Measurements from ENCODE around the gene ANO1.

ANO1 gene

DNA sequence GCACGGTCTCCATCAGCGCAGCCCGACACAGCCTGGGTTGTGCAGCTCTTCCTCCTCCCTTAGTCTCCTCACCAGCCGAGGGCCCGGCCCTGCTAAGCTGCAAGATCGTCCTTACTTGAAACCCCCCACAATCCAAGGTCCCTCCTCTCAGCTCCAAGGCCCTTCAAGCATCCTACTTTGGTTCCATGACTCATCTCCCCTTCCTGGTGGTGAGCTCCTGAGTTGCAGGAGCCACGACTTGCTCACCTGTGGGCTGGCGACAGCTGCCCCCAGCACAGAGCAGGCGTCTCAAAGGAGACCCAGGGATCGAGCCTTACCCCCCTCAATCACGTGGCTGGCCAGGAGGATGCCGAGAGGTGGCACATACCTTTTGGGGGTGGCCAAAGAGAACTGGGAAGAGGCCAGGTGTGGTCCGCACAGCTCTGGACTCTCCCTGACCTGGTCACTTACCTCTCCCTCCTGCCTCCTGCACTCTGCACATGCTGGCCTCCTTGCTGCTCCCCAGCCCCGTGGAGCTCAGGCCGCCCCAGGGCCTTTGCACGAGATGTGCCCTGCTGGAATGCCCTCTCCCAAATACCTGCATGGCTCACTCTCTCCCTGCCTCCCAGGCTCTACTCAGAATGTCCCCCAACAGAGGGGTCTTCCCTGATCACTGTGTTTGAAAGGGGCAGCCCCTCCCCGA is 89.7 kb downstream of the ANO1 start:
- no peaks in the 10 kb centered on the region for H3K36me3 ChIP-seq (ENCODE audit: control insufficient read depth in 2 of 2, insufficient read depth in 2 of 2, low read length in 2 of 2)
- no peak overlapping the region for H3K27ac ChIP-seq (ENCODE audit: low read length)
- no peaks in the 10 kb centered on the region for H3K9me3 ChIP-seq (ENCODE audit: control insufficient read depth in 2 of 2, low read length in 2 of 2)
- peaks cover 4 to 9% of the 10 kb centered on the region in 2 donors for H3K27me3 ChIP-seq (ENCODE audit: control insufficient read depth in 1 of 2, insufficient read depth in 2 of 2, low read length in 2 of 2)
- H3K4me1 ChIP-seq (ENCODE audit: control insufficient read depth, insufficient read depth, low read length), result no peaks in the 10 kb centered on the region
- H3K4me3 ChIP-seq (ENCODE audit: low read length in 2 of 2), result no peak overlapping the region
- no peak overlapping the region for H3K9ac ChIP-seq (ENCODE audit: low read length in 2 of 2)

DNA sequence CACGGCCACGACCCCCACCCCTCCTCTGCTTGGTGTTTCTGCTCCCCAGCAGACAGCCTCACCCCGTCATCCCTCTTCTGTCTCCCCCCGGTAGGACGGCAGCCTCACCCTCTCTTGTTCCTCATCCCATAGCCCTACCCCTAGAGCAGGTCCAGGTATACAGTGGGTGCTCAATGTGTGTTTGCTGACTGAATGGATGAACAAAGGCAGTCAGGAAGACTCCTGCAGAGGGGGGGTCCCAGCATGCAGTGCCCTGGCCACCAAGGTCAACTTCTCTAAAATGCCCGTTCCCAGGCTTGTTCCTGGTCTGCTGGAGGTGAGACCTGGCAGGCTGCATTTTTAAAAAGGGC is 90.3 kb downstream of the ANO1 start:
- Histone ChIP-seq H3K27ac (ENCODE audit: low read length) (no peak overlapping the region), H3K9ac (ENCODE audit: low read length in 2 of 2) (no peak overlapping the region), H3K9me3 (ENCODE audit: control insufficient read depth in 2 of 2, low read length in 2 of 2) (no peaks in the 10 kb centered on the region), H3K27me3 (ENCODE audit: control insufficient read depth in 1 of 2, insufficient read depth in 2 of 2, low read length in 2 of 2) (peaks cover 4 to 9% of the 10 kb centered on the region in 2 donors), H3K4me3 (ENCODE audit: low read length in 2 of 2) (no peak overlapping the region), H3K4me1 (ENCODE audit: control insufficient read depth, insufficient read depth, low read length) (no peaks in the 10 kb centered on the region), H3K36me3 (ENCODE audit: control insufficient read depth in 2 of 2, insufficient read depth in 2 of 2, low read length in 2 of 2) (no peaks in the 10 kb centered on the region)

DNA sequence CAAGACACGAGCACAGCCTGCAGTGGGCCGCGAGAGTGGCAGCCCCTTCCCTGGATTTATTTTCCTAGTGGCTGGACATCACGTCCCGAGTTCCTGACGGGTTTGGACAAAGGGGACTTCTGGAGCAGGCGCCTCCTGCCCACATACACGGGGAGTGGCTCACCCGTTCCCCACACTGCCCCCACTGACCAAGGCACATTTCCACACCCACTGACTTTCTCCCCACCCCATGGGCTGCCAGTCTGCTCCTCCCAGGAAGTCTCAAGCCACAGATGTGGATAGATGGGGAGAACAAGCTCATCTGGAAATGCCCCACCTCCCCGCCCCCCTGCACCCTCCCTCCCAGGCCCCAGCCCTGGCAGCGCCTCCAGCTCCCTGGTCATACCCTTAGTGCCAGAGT is 91.0 kb downstream of the ANO1 start:
- Histone ChIP-seq H3K27me3 (ENCODE audit: control insufficient read depth in 1 of 2, insufficient read depth in 2 of 2, low read length in 2 of 2) (peaks cover 4 to 9% of the 10 kb centered on the region in 2 donors), H3K4me1 (ENCODE audit: control insufficient read depth, insufficient read depth, low read length) (no peaks in the 10 kb centered on the region), H3K9ac (ENCODE audit: low read length in 2 of 2) (no peak overlapping the region), H3K9me3 (ENCODE audit: control insufficient read depth in 2 of 2, low read length in 2 of 2) (no peaks in the 10 kb centered on the region), H3K27ac (ENCODE audit: low read length) (no peak overlapping the region), H3K36me3 (ENCODE audit: control insufficient read depth in 2 of 2, insufficient read depth in 2 of 2, low read length in 2 of 2) (no peaks in the 10 kb centered on the region), H3K4me3 (ENCODE audit: low read length in 2 of 2) (no peak overlapping the region)

DNA sequence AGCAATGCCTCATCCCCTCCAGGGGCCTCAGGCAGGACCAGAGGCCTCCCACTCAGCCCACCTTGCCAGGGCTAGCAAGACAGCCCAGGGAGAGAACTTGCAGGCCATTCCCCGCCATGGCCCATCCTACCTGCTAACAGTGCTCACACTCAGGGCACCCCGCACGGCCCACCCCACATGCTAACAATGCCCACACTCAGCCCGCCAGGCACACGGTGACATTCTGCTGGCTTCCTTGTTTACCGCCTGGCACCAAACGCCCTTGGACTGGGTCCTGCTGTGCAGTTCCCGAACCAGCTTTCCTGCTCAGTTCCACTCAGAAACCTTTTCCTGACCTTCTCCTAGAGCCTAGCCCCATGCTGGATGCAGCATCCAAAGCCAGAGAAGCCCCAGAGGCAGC is 91.5 kb downstream of the ANO1 start:
- H3K27ac ChIP-seq (ENCODE audit: low read length), result no peak overlapping the region
- peaks cover 4 to 9% of the 10 kb centered on the region in 2 donors for H3K27me3 ChIP-seq (ENCODE audit: control insufficient read depth in 1 of 2, insufficient read depth in 2 of 2, low read length in 2 of 2)
- no peaks in the 10 kb centered on the region for H3K36me3 ChIP-seq (ENCODE audit: control insufficient read depth in 2 of 2, insufficient read depth in 2 of 2, low read length in 2 of 2)
- no peaks in the 10 kb centered on the region for H3K9me3 ChIP-seq (ENCODE audit: control insufficient read depth in 2 of 2, low read length in 2 of 2)
- H3K4me1 ChIP-seq (ENCODE audit: control insufficient read depth, insufficient read depth, low read length), result no peaks in the 10 kb centered on the region
- no peak overlapping the region for H3K4me3 ChIP-seq (ENCODE audit: low read length in 2 of 2)
- no peak overlapping the region for H3K9ac ChIP-seq (ENCODE audit: low read length in 2 of 2)

DNA sequence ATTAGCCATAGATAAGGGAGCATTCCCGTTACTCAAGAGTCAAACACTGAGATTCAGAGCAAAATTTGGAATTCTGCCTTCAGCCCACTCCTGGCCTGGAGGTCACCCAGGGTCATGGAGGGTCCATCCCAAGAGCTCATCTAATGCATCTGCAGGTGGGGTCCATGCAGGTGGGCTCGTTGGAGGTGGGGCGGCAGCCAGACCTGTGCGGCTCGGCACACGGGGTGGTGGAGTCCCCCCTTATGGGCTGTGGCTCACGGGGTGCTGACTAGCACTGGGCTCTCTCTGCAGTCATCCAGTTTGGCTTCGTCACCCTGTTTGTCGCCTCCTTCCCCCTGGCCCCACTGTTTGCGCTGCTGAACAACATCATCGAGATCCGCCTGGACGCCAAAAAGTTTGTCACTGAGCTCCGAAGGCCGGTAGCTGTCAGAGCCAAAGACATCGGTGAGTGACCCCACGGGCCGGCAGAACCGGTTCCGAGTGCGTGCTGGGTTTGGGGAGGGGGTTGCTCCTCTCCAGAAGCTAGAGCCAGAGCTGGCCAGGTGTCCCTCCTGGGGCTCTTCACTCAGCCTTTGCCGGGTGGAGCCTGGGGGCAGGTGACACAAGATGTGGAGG is 92.6 kb downstream of the ANO1 start:
- H3K9ac ChIP-seq (ENCODE audit: low read length in 2 of 2), result no peak overlapping the region
- H3K27ac ChIP-seq (ENCODE audit: low read length), result no peak overlapping the region
- H3K27me3 ChIP-seq (ENCODE audit: control insufficient read depth in 1 of 2, insufficient read depth in 2 of 2, low read length in 2 of 2), result peaks cover 4 to 9% of the 10 kb centered on the region in 2 donors
- no peaks in the 10 kb centered on the region for H3K4me1 ChIP-seq (ENCODE audit: control insufficient read depth, insufficient read depth, low read length)
- no peak overlapping the region for H3K4me3 ChIP-seq (ENCODE audit: low read length in 2 of 2)
- no peaks in the 10 kb centered on the region for H3K36me3 ChIP-seq (ENCODE audit: control insufficient read depth in 2 of 2, insufficient read depth in 2 of 2, low read length in 2 of 2)
- no peaks in the 10 kb centered on the region for H3K9me3 ChIP-seq (ENCODE audit: control insufficient read depth in 2 of 2, low read length in 2 of 2)

DNA sequence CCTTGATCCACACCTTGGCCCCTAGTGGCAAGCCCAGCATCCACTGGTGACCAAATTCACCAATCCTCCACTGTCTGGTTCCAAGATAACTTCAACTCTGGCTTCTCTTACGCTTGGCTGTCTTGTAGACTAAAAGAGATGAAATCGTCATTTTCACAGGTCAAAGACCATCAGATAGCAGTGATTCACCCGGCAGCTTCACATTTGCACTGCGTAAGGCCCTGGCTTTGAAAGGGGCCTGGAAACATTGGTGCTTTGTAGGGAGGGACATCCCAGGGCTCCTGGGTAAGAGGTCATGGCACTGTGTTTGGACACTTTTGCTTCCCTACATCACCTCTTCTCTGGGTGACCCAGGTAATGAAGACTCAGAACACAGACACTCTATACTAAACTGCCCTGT is 94.9 kb downstream of the ANO1 start:
- H3K4me1 ChIP-seq (ENCODE audit: control insufficient read depth, insufficient read depth, low read length), result no peaks in the 10 kb centered on the region
- peaks cover 2 to 4% of the 10 kb centered on the region in 2 donors for H3K27me3 ChIP-seq (ENCODE audit: control insufficient read depth in 1 of 2, insufficient read depth in 2 of 2, low read length in 2 of 2)
- H3K36me3 ChIP-seq (ENCODE audit: control insufficient read depth in 2 of 2, insufficient read depth in 2 of 2, low read length in 2 of 2), result no peaks in the 10 kb centered on the region
- no peak overlapping the region for H3K9ac ChIP-seq (ENCODE audit: low read length in 2 of 2)
- H3K27ac ChIP-seq (ENCODE audit: low read length), result no peak overlapping the region
- H3K4me3 ChIP-seq (ENCODE audit: low read length in 2 of 2), result no peak overlapping the region
- no peaks in the 10 kb centered on the region for H3K9me3 ChIP-seq (ENCODE audit: control insufficient read depth in 2 of 2, low read length in 2 of 2)

DNA sequence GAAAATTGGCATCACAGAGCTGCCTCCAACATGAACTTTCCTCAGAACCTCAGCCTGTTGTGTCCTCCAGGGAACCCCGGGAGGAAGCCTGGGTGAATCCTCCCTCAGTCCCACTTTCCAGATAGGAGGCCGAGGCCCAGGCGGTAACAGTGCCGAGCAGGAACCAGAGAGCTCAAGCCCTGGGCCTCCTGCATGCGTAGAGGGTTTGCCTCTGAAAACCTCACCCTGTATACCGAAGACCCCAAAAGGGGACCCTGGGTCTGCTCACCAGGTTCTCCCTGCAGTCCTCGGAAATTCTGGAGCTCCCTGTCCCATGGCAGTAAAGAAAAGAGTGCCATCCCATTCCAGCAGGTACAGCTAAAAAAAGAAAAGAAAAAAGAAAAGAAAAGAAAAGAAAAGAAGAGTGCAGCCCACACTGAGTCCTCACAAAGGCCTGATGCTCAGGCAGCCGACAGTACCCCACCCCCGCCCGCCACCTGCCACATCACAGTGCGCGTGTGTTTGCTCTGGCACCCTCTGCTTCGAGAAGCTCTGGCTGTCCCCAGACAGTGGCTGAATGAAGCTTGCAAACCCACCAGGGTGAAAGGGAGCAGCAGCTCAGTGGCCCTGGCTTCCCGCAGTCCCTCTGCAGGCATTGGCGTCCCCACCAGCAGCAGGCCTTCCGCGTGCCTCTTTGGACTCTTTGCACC is 96.6 kb downstream of the ANO1 start:
- Histone ChIP-seq H3K9ac (ENCODE audit: low read length in 2 of 2) (no peak overlapping the region), H3K4me1 (ENCODE audit: control insufficient read depth, insufficient read depth, low read length) (no peaks in the 10 kb centered on the region), H3K9me3 (ENCODE audit: control insufficient read depth in 2 of 2, low read length in 2 of 2) (no peaks in the 10 kb centered on the region), H3K27me3 (ENCODE audit: control insufficient read depth in 1 of 2, insufficient read depth in 2 of 2, low read length in 2 of 2) (peaks cover 0 to 2% of the 10 kb centered on the region in 2 donors), H3K4me3 (ENCODE audit: low read length in 2 of 2) (no peak overlapping the region), H3K27ac (ENCODE audit: low read length) (no peak overlapping the region), H3K36me3 (ENCODE audit: control insufficient read depth in 2 of 2, insufficient read depth in 2 of 2, low read length in 2 of 2) (no peaks in the 10 kb centered on the region)

- Histone ChIP-seq H3K4me1 (ENCODE audit: control insufficient read depth, insufficient read depth, low read length) (no peaks in the 10 kb centered on the region), H3K27ac (ENCODE audit: low read length) (no peak overlapping the region), H3K4me3 (ENCODE audit: low read length in 2 of 2) (no peak overlapping the region), H3K36me3 (ENCODE audit: control insufficient read depth in 2 of 2, insufficient read depth in 2 of 2, low read length in 2 of 2) (no peaks in the 10 kb centered on the region), H3K9ac (ENCODE audit: low read length in 2 of 2) (no peak overlapping the region), H3K27me3 (ENCODE audit: control insufficient read depth in 1 of 2, insufficient read depth in 2 of 2, low read length in 2 of 2) (peaks cover 0 to 2% of the 10 kb centered on the region in 2 donors), H3K9me3 (ENCODE audit: control insufficient read depth in 2 of 2, low read length in 2 of 2) (no peaks in the 10 kb centered on the region)
Measured at GRCh38 chr11:70175236-70175698, 97.2 kb downstream of the ANO1 start.

- no peak overlapping the region for H3K9ac ChIP-seq (ENCODE audit: low read length in 2 of 2)
- no peaks in the 10 kb centered on the region for H3K4me1 ChIP-seq (ENCODE audit: control insufficient read depth, insufficient read depth, low read length)
- H3K9me3 ChIP-seq (ENCODE audit: control insufficient read depth in 2 of 2, low read length in 2 of 2), result no peaks in the 10 kb centered on the region
- no peak overlapping the region for H3K27ac ChIP-seq (ENCODE audit: low read length)
- H3K4me3 ChIP-seq (ENCODE audit: low read length in 2 of 2), result no peak overlapping the region
- peaks cover 0 to 2% of the 10 kb centered on the region in 2 donors for H3K27me3 ChIP-seq (ENCODE audit: control insufficient read depth in 1 of 2, insufficient read depth in 2 of 2, low read length in 2 of 2)
- no peaks in the 10 kb centered on the region for H3K36me3 ChIP-seq (ENCODE audit: control insufficient read depth in 2 of 2, insufficient read depth in 2 of 2, low read length in 2 of 2)
Measured at GRCh38 chr11:70176940-70177689, 99.0 kb downstream of the ANO1 start.

DNA sequence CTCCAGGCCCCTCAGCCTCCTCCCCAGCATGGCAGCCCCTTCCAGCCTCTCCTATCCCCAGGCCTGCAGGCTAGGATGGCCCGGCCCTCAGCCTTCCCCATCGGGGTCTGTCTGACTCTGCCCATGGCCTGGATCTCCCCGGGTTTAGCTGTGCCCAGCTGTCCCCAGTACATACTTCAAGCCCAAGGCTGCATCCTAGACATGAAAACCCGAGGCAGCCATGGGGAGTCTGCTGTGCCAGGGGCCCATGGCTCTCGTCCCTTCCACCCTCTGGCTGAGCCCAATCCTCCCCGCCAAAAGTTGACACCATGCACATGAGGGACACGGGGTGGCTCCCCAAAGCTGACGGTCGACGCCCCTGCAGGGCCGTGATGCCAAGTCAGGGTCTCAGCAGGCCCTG is 102.8 kb downstream of the ANO1 start:
- no peaks in the 10 kb centered on the region for H3K4me1 ChIP-seq (ENCODE audit: control insufficient read depth, insufficient read depth, low read length)
- no peaks in the 10 kb centered on the region for H3K36me3 ChIP-seq (ENCODE audit: control insufficient read depth in 2 of 2, insufficient read depth in 2 of 2, low read length in 2 of 2)
- H3K9ac ChIP-seq (ENCODE audit: low read length in 2 of 2), result no peak overlapping the region
- no peaks in the 10 kb centered on the region for H3K9me3 ChIP-seq (ENCODE audit: control insufficient read depth in 2 of 2, low read length in 2 of 2)
- no peak overlapping the region for H3K27ac ChIP-seq (ENCODE audit: low read length)
- H3K4me3 ChIP-seq (ENCODE audit: low read length in 2 of 2), result no peak overlapping the region
- peaks cover 0 to 2% of the 10 kb centered on the region in 2 donors for H3K27me3 ChIP-seq (ENCODE audit: control insufficient read depth in 1 of 2, insufficient read depth in 2 of 2, low read length in 2 of 2)

All from stomach smooth muscle (tissue), 2 donors.